HT1080 (cell line): ENCODE measurements around the gene SH3BP2. TPM values are rescaled to one million over a fixed set of nuclear protein-coding genes. Genes with fewer than 3 reads are reported as not detected.

Source experiments
- DNase-seq: peaks from one replicate; pipeline ENCODE4 v3.0.0-alpha.2; 2015; ENCODE audit warnings: low read depth
- total RNA-seq: library from RNA; depleted of rRNA; stranded (reverse); fragments of >200 nt; shearing (Covaris generic); gene quantifications from 2 replicates; pipeline ENCODE4 v1.2.3, GENCODE V29; 2014

The SH3BP2 gene
- total RNA-seq, 1 experiment from 2014 or later, result 35.1 TPM

- no peak for DNase-seq
These were observed 10.0 kb downstream of the SH3BP2 start for GRCh38 chr4:2802618-2803531.

- peak; percentile 32 for DNase-seq
These were observed 11.0 kb downstream of the SH3BP2 start for GRCh38 chr4:2803624-2804448.

GRCh38 chr4:2804449-2804972 is 11.6 kb downstream of the SH3BP2 start:
- DNase-seq, result no peak

- DNase-seq, result no peak
These were observed 12.2 kb downstream of the SH3BP2 start for GRCh38 chr4:2804973-2805501.

GRCh38 chr4:2805712-2806389 is 13.0 kb downstream of the SH3BP2 start:
- no peak for DNase-seq

GRCh38 chr4:2806390-2807355 is 13.8 kb downstream of the SH3BP2 start:
- DNase-seq, result no peak

- no peak for DNase-seq
These were observed 14.7 kb downstream of the SH3BP2 start for GRCh38 chr4:2807571-2807970.

GRCh38 chr4:2808001-2808400 is 15.1 kb downstream of the SH3BP2 start:
- DNase-seq, result no peak

GRCh38 chr4:2809610-2810180 is 16.8 kb downstream of the SH3BP2 start:
- no peak for DNase-seq

- no peak for DNase-seq
These were observed 17.5 kb downstream of the SH3BP2 start for GRCh38 chr4:2810388-2810787.

- DNase-seq, result peak; percentile 91
These were observed 19.1 kb downstream of the SH3BP2 start for GRCh38 chr4:2811830-2812611.

- DNase-seq, result no peak
These were observed 19.9 kb downstream of the SH3BP2 start for GRCh38 chr4:2812612-2813354.

GRCh38 chr4:2813446-2814405 is 20.8 kb downstream of the SH3BP2 start:
- no peak for DNase-seq

GRCh38 chr4:2814627-2815270 is 21.9 kb downstream of the SH3BP2 start:
- DNase-seq, result no peak

GRCh38 chr4:2816401-2816954 is 23.6 kb downstream of the SH3BP2 start:
- no peak for DNase-seq

- DNase-seq, result no peak
These were observed 24.3 kb downstream of the SH3BP2 start for GRCh38 chr4:2817137-2817536.
